Endothelial cell of umbilical vein (primary cell): ENCODE data around the gene CHMP4B. TPM values are rescaled to one million over a fixed set of nuclear protein-coding genes. Genes with fewer than 3 reads are reported as not detected.

Experiments
- BruUV-seq: library from RNA; stranded (reverse); fragments of 400-500 nt; replicated peaks from 2 replicates; lab custom pipeline; 2021; lab: Mats Ljungman, UMichigan
- CTCF ChIA-PET: fragments of 300-600, 350-600 bp; sonication (Branson Sonifier 250); formaldehyde crosslinking; loops from one replicate; lab custom pipeline; 2021; ENCODE audit warnings: antibody characterized with exemption, inconsistent platforms; lab: Charles Lee
- POLR2A ChIA-PET: fragments of 300-600, 350-600 bp; sonication (Branson Sonifier 250); formaldehyde crosslinking; loops from one replicate; lab custom pipeline; 2021; ENCODE audit warnings: antibody characterized with exemption, inconsistent platforms; lab: Charles Lee
- DNase-seq: peaks from one replicate; pipeline ENCODE4 v3.0.0-alpha.2; 2011; ENCODE audit warnings: low read depth, low spot score
- FAIRE-seq: peaks from 2 replicates; lab custom pipeline; 2011; peaks lifted over from hg19 to GRCh38; lab: Jason Lieb, UNC
- H2AFZ ChIP-seq: 2 replicates; pipeline ENCODE4 v1.6.0; 2012; ENCODE audit warnings: low read depth, low read length, control low read depth, inconsistent platforms
- H3K27ac ChIP-seq: 2 replicates; pipeline ENCODE4 v1.5.1; 2011; ENCODE audit warnings: low read depth, mild to moderate bottlenecking, control low read depth, low read length, moderate library complexity; ENCODE audit not compliant: insufficient read depth
- H3K27me3 ChIP-seq, 2 experiments: 2 replicates each; pipeline versions ENCODE4 v1.6.0 to v1.6.1; 2011; ENCODE audit warnings: low read length in 2 of 2, mixed read lengths in 1 of 2; ENCODE audit not compliant: control insufficient read depth in 2 of 2, insufficient read depth in 2 of 2
- H3K36me3 ChIP-seq, 2 experiments: 2 replicates in 1 of 2; 3 replicates in 1 of 2; pipeline ENCODE4 v1.5.1; 2011; ENCODE audit warnings: low read length in 2 of 2, mild to moderate bottlenecking in 1 of 2, moderate library complexity in 1 of 2; ENCODE audit not compliant: control insufficient read depth in 2 of 2, insufficient read depth in 2 of 2; ENCODE audit errors: extremely low read depth in 1 of 2
- H3K4me1 ChIP-seq: 3 replicates; pipeline ENCODE4 v1.5.1; 2011; ENCODE audit warnings: mild to moderate bottlenecking, low read length; ENCODE audit not compliant: control insufficient read depth, insufficient read depth; ENCODE audit errors: extremely low read depth
- H3K4me2 ChIP-seq: 2 replicates; pipeline ENCODE4 v1.6.1; 2011; ENCODE audit warnings: low read length, control low read depth, mixed read lengths; ENCODE audit not compliant: insufficient read depth
- H3K4me3 ChIP-seq, 3 experiments: fragments of 200-600 bp in 1 of 3; sonication (generic), shearing (Covaris generic) in 1 of 3; replicated peaks in 1 of 3; 2 replicates each; pipeline ENCODE4 v1.5.1; 2011 to 2016; ENCODE audit warnings: control low read depth in 3 of 3, low read length in 3 of 3, mild to moderate bottlenecking in 2 of 3, inconsistent platforms in 1 of 3, low read depth in 1 of 3, moderate library complexity in 1 of 3; ENCODE audit not compliant: insufficient read depth in 1 of 3
- H3K79me2 ChIP-seq: 2 replicates; pipeline ENCODE4 v1.6.0; 2012; ENCODE audit warnings: low read length, inconsistent platforms; ENCODE audit not compliant: control insufficient read depth, insufficient read depth
- H3K9ac ChIP-seq: replicated peaks from 2 replicates; pipeline ENCODE3; 2011; ENCODE audit warnings: low read length, control low read depth; ENCODE audit not compliant: insufficient read depth; ENCODE audit errors: extremely low read depth
- H3K9me1 ChIP-seq: replicated peaks from 3 replicates; pipeline ENCODE4 v1.6.0; 2011; ENCODE audit warnings: mild to moderate bottlenecking, low read length; ENCODE audit not compliant: control insufficient read depth, insufficient read depth; ENCODE audit errors: extremely low read depth
- H3K9me3 ChIP-seq: replicated peaks from 2 replicates; pipeline ENCODE4 v1.5.1; 2012; ENCODE audit warnings: low read length, inconsistent platforms; ENCODE audit not compliant: control insufficient read depth, insufficient read depth
- H4K20me1 ChIP-seq: replicated peaks from 2 replicates; pipeline ENCODE3; 2011; ENCODE audit warnings: mild to moderate bottlenecking, low read length; ENCODE audit not compliant: control insufficient read depth, insufficient read depth; ENCODE audit errors: extremely low read depth
- CTCF ChIP-seq, 2 donors: IDR thresholded peaks; 1 replicate in 1 of 2; 2 replicates in 1 of 2; pipeline ENCODE4 v1.5.1; 2011; ENCODE audit warnings: low read length in 2 of 2, mild to moderate bottlenecking in 2 of 2, moderate library complexity in 2 of 2, control low read depth in 1 of 2, inconsistent platforms in 1 of 2, low read depth in 1 of 2; ENCODE audit not compliant: insufficient read depth in 1 of 2; ENCODE audit errors: extremely low read depth in 1 of 2
- EZH2 ChIP-seq: IDR thresholded peaks from 2 replicates; pipeline ENCODE4 v1.6.1; 2012; ENCODE audit warnings: borderline replicate concordance, low read depth, mild to moderate bottlenecking, moderate library complexity, low read length, inconsistent platforms; ENCODE audit not compliant: severe bottlenecking
- FOS ChIP-seq: IDR thresholded peaks from 2 replicates; pipeline ENCODE4 v1.6.1; 2011; ENCODE audit warnings: mild to moderate bottlenecking, low read length, moderate library complexity, borderline replicate concordance; ENCODE audit not compliant: insufficient read depth
- GATA2 ChIP-seq: IDR thresholded peaks from 2 replicates; pipeline ENCODE4 v1.7.0; 2011; ENCODE audit warnings: low read depth, mild to moderate bottlenecking, moderate library complexity, mixed read lengths, low read length; ENCODE audit not compliant: insufficient read length, insufficient read depth
- JUN ChIP-seq: IDR thresholded peaks from 2 replicates; pipeline ENCODE4 v1.6.1; 2011; ENCODE audit warnings: borderline replicate concordance, low read depth; ENCODE audit not compliant: insufficient read length, insufficient read depth
- MYC ChIP-seq: IDR thresholded peaks from one replicate; pipeline ENCODE4 v1.6.1; 2011; ENCODE audit warnings: mild to moderate bottlenecking, low read depth, low read length
- POLR2A ChIP-seq: IDR thresholded peaks from 2 replicates; pipeline ENCODE4 v1.6.1; 2012; ENCODE audit warnings: low read depth, mild to moderate bottlenecking, control low read depth, low read length
- POLR2AphosphoS5 ChIP-seq: IDR thresholded peaks from 2 replicates; pipeline ENCODE4 v1.6.1; 2012; ENCODE audit warnings: low read depth, mild to moderate bottlenecking, control low read depth, low read length, moderate library complexity; ENCODE audit not compliant: insufficient read depth
- dilution Hi-C: fragments of 300-500 bp; cut with MboI; formaldehyde crosslinking; loops from one replicate; pipeline ENCODE4 v1.15.0; 2019; ENCODE audit warnings: low sequenced_read_pairs; ENCODE audit not compliant: extremely low pct_ligation_motif_present
- intact Hi-C: fragments of 100-400 bp; cut with micrococcal nuclease; formaldehyde crosslinking; loops from one replicate; pipeline ENCODE4 v1.10.0; 2022
- polyA plus RNA-seq, 4 experiments: library from polyadenylated mRNA; depleted of rRNA in 3 of 4; stranded (reverse) in 3 of 4; unstranded in 1 of 4; fragments of >200 nt; gene quantifications; 2 replicates each; pipeline versions ENCODE4 v1.2.1 to v1.2.3, GENCODE V29; 2011 to 2012; ENCODE audit warnings: missing spikeins in 1 of 4
- total RNA-seq: library from RNA; stranded (reverse); gene quantifications from 2 replicates; pipeline ENCODE4 v1.2.3, GENCODE V29; 2021
- TF ChIP-seq, protein P1 (sequence below): IDR thresholded peaks from 2 replicates; pipeline ENCODE4 v1.6.1; 2011; ENCODE audit not compliant: insufficient read depth, insufficient read length

Gene CHMP4B
- total and polyA plus RNA-seq, 2 donors (not counting 3 experiments of a cell fraction or from before 2014, with no cell fraction given) = 64.7 to 112 TPM

DNA sequence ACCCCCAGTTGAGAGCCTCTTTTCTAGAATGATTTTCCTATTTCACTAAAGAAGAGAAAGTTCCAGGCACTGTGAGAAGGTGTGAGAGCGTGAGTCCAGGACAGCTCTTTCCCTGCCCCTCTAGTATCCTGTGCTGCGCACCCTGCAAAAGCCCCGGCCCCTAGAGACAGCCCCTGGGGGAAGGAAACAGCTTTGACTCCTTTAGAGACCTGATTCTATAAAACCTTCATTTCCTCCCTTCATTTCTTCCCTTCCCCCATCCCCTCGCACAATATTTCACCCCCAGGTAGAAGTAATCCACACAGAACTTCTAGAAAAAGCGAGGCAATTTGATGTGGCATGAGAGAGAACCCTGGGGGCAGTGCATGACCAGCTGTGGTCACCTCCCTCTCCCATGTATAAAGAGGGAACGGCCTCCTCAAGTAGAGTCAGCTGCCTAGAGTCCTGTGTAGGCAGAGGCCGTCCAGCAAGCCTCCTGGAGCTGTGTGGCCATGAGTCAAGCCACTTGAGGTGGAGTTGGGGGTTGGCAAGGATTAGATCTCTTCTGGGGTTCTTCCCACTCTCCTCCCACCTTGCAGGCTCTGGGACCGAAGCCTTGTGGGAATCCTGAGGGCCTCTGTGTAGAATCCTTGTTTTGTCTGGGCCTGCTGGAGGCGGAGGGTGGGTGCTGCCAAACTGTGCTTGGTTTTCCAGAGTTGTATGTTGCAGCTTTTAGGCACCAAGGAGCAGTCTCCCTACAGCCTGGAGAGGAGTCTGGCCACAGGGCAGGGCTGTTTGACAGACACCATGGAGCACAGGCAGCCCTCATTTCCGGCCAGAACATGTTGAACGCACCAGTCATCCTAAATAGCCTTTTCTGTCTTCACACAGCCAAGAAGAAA is 41.7 kb downstream of the CHMP4B start:
- POLR2A ChIA-PET = no interaction called here
- Histone ChIP-seq H4K20me1 (peaks cover 5% of the 10 kb centered on the region), H3K4me2 (no peak overlapping the region), H3K79me2 (peaks cover 26% of the 10 kb centered on the region), H3K9me3 (no peaks in the 10 kb centered on the region), H3K9ac (no peak overlapping the region), H3K9me1 (no peaks in the 10 kb centered on the region), H3K27me3 (no peaks in the 10 kb centered on the region), H3K36me3 (peaks cover 20 to 43% of the 10 kb centered on the region in 2 experiments), H3K4me3 (no peak overlapping the region), H2AFZ (no peak overlapping the region), H3K27ac (no peak overlapping the region), H3K4me1 (peaks cover 6% of the 10 kb centered on the region)
- intact Hi-C loops = no loop called here
- TF ChIP-seq FOS = no peak
- TF ChIP-seq POLR2AphosphoS5 = no peak
- no peak for TF ChIP-seq POLR2A
- no peak for TF ChIP-seq JUN
- no peak for TF ChIP-seq CTCF (IDR thresholded peaks at IDR 0.05; ENCODE audit: extremely low read depth in 1 of 2, insufficient read depth in 1 of 2, low read depth in 1 of 2, low read length in 2 of 2)
- no peak for TF ChIP-seq MYC
- TF ChIP-seq EZH2 = no peak
- TF ChIP-seq, protein P1, sequence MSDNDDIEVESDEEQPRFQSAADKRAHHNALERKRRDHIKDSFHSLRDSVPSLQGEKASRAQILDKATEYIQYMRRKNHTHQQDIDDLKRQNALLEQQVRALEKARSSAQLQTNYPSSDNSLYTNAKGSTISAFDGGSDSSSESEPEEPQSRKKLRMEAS = no peak
- TF ChIP-seq GATA2 = no peak
- CTCF ChIA-PET = interaction anchor here (1.0 to 1.4 kb wide), 3 partner anchors 14 to 61 kb away, joined by 3 to 6 read pairs (median 3); no protein-coding TSS in a partner anchor
- FAIRE-seq (no peak), DNase-seq (no peak)
- dilution Hi-C loops = no loop called here
- BruUV-seq = no TSS peak
